Measurements from ENCODE around the gene GALNT10. TPM values are rescaled to one million over a fixed set of nuclear protein-coding genes. Genes with fewer than 3 reads are reported as not detected.

Gene GALNT10
- total RNA-seq, 1 donor: 46.5 TPM

- DNase-seq (ENCODE audit: low read depth): no peak
- H3K4me3 ChIP-seq (ENCODE audit: low read depth, low read length): no peak overlapping the region
- no peak for TF ChIP-seq CTCF (IDR thresholded peaks at IDR 0.05; ENCODE audit: insufficient read depth, low read length)
Measured at GRCh38 chr5:154455585-154455984, 265.1 kb downstream of the GALNT10 start.

DNA sequence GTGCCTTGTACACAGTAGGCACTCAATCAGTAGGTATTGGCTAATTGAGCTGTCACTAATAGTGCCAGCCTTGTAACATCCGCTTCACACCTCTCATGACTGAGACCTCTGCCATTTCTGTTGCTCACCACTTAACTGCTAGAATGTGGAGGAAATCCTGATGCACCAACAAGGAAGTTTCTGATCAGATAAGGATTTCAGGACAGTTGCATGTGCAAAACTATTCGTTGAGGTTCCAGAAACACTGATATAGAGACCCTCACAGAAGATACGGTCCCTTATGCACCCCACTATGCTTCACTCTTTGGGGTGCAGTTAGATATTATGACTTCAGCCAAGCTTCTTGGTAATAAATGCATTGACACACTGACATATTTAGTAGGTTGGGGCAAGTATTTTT lies 266.0 kb downstream of the GALNT10 start:
- no peak overlapping the region for H3K4me3 ChIP-seq (ENCODE audit: low read depth, low read length)
- TF ChIP-seq CTCF (IDR thresholded peaks at IDR 0.05; ENCODE audit: insufficient read depth, low read length): no peak
- no peak for DNase-seq (ENCODE audit: low read depth)

DNA sequence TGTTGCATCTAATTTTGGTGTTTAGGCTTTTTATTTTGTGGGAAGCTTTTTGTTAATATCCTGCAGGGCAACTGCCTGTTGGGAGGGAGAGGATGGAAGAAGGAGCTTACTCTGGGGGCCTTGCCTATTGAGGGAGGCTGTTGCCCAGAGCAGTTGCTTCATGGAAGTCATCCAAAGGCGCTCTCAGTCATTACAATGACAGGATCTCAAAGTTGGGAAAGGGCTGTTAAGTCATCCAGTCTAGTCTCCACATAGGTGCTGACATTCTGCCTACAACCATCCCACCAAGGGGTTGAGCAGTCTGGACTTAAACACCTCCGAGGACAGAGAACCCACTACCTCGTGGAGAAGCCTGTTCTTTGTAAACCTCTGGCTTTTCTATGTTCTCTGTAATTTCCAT lies 268.5 kb downstream of the GALNT10 start:
- no peak for TF ChIP-seq CTCF (IDR thresholded peaks at IDR 0.05; ENCODE audit: insufficient read depth, low read length)
- H3K4me3 ChIP-seq (ENCODE audit: low read depth, low read length): no peak overlapping the region
- DNase-seq (ENCODE audit: low read depth): no peak

- no peak for TF ChIP-seq CTCF (IDR thresholded peaks at IDR 0.05; ENCODE audit: insufficient read depth, low read length)
- DNase-seq (ENCODE audit: low read depth): no peak
- no peak overlapping the region for H3K4me3 ChIP-seq (ENCODE audit: low read depth, low read length)
Measured at GRCh38 chr5:154460172-154460571, 269.6 kb downstream of the GALNT10 start.

- peak; percentile 36 for DNase-seq (ENCODE audit: low read depth)
- no peak for TF ChIP-seq CTCF (IDR thresholded peaks at IDR 0.05; ENCODE audit: insufficient read depth, low read length)
- H3K4me3 ChIP-seq (ENCODE audit: low read depth, low read length): no peak overlapping the region
Measured at GRCh38 chr5:154461531-154461930, 271.0 kb downstream of the GALNT10 start.

DNA sequence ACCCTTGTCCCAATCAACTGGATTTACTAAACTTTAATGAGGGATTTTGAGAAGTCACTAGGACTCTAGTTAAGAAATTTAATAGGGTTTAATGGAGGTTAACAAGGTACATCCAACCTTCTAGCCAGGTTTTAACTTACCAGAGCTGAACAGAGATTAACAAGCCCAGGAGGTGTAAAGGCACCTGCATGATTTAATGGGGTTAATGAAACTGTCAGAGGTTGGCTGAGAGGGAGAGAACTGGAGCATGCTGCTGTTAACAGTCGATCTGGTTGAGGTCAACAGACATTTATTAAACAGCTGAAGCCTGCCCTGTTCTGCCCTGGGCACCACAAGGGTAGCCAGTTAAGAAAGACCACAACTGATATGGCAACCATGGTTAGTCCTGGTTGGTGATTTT lies 273.9 kb downstream of the GALNT10 start:
- H3K4me3 ChIP-seq (ENCODE audit: low read depth, low read length): no peak overlapping the region
- no peak for DNase-seq (ENCODE audit: low read depth)
- no peak for TF ChIP-seq CTCF (IDR thresholded peaks at IDR 0.05; ENCODE audit: insufficient read depth, low read length)

DNA sequence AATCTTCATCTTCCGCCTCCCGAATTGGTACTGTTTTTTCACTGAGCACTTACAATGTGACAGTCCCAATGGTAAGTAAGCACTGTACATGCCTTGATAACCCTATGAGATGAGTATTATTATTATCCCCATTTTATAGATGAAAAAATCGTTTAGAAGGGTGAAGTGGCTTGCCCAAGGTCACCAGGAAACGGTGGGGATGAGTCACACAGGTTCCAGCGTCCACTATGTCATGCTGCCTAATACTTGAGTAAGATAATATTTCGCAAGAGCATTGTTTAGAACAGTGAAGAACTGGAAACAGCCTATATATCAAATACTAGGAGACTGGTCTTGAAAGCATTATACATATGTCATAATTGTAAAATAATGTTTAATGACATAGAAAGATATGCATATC lies 274.6 kb downstream of the GALNT10 start:
- DNase-seq (ENCODE audit: low read depth): peak; percentile 55
- no peak for TF ChIP-seq CTCF (IDR thresholded peaks at IDR 0.05; ENCODE audit: insufficient read depth, low read length)
- H3K4me3 ChIP-seq (ENCODE audit: low read depth, low read length): no peak overlapping the region

Data from fibroblast of the aortic adventitia (primary cell).